DOHH2 (cell line): ENCODE data around the gene NUP210.

Experiments
- H3F3A ChIP-seq: fragments of 200-600 bp; sonication (generic), shearing (Covaris generic); 2 replicates; pipeline ENCODE4 v1.6.0; 2016; ENCODE audit warnings: antibody characterized with exemption, mild to moderate bottlenecking; ENCODE audit not compliant: control insufficient read depth, insufficient read depth
- H3K27ac ChIP-seq: fragments of 200-600 bp; sonication (generic); 2 replicates; pipeline ENCODE4 v1.5.1; 2014; ENCODE audit warnings: low read depth, mild to moderate bottlenecking, low read length, moderate library complexity
- H3K27me3 ChIP-seq: fragments of 200-600 bp; sonication (generic); 2 replicates; pipeline ENCODE4 v1.6.1; 2014; ENCODE audit warnings: mild to moderate bottlenecking, low read length, mixed read lengths; ENCODE audit not compliant: control insufficient read depth
- H3K36me3 ChIP-seq: fragments of 200-600 bp; sonication (generic); 2 replicates; pipeline ENCODE4 v1.6.1; 2014; ENCODE audit warnings: mild to moderate bottlenecking, low read length, moderate library complexity, mixed read lengths; ENCODE audit not compliant: control insufficient read depth
- H3K4me1 ChIP-seq: fragments of 200-600 bp; sonication (generic); 2 replicates; pipeline ENCODE4 v1.6.1; 2014; ENCODE audit warnings: mild to moderate bottlenecking, low read length, mixed read lengths; ENCODE audit not compliant: control insufficient read depth
- H3K4me2 ChIP-seq: fragments of 200-600 bp; sonication (generic); 2 replicates; pipeline ENCODE4 v1.6.0; 2014; ENCODE audit warnings: mild to moderate bottlenecking, low read length, moderate library complexity
- H3K4me3 ChIP-seq: fragments of 200-600 bp; sonication (generic); 2 replicates; pipeline ENCODE4 v1.5.1; 2014; ENCODE audit warnings: mild to moderate bottlenecking, low read length, mixed read lengths
- H3K79me2 ChIP-seq: fragments of 200-600 bp; sonication (generic); 2 replicates; pipeline ENCODE4 v1.6.1; 2014; ENCODE audit warnings: mild to moderate bottlenecking, low read length, mixed read lengths; ENCODE audit not compliant: control insufficient read depth
- H3K9me2 ChIP-seq: fragments of 200-600 bp; sonication (generic); replicated peaks from 2 replicates; pipeline ENCODE4 v1.6.1; 2014; ENCODE audit warnings: mild to moderate bottlenecking, low read length, mixed read lengths; ENCODE audit not compliant: control insufficient read depth
- H3K9me3 ChIP-seq: fragments of 200-600 bp; sonication (generic); 2 replicates; pipeline ENCODE4 v1.6.1; 2014; ENCODE audit warnings: antibody characterized with exemption, low read length, mixed read lengths; ENCODE audit not compliant: control insufficient read depth, insufficient read depth
- H4K20me1 ChIP-seq: fragments of 200-600 bp; sonication (generic); 2 replicates; pipeline ENCODE4 v1.6.0; 2014; ENCODE audit warnings: low read depth, mild to moderate bottlenecking, antibody characterized with exemption, low read length, moderate library complexity; ENCODE audit not compliant: control insufficient read depth, insufficient read depth
- EZH2phosphoT487 ChIP-seq: fragments of 200-600 bp; sonication (generic); IDR thresholded peaks from 2 replicates; pipeline ENCODE4 v1.6.1; 2017; ENCODE audit warnings: borderline replicate concordance, mild to moderate bottlenecking, antibody characterized with exemption, low read length, moderate library complexity, mixed read lengths
- TF ChIP-seq, protein P1 (sequence below): fragments of 200-600 bp; sonication (generic); IDR thresholded peaks from one replicate; pipeline ENCODE4 v1.5.1; 2014; ENCODE audit warnings: antibody characterized with exemption, mild to moderate bottlenecking, low read depth, low read length; ENCODE audit not compliant: poor library complexity, severe bottlenecking

Gene NUP210

GRCh38 chr3:13279532-13279910 is 140.6 kb downstream of the NUP210 start:
- Histone ChIP-seq H3K4me2 (no peak overlapping the region), H3K27me3 (peaks cover 8% of the 10 kb centered on the region), H3K4me1 (no peaks in the 10 kb centered on the region), H3K4me3 (no peak overlapping the region), H3K79me2 (no peaks in the 10 kb centered on the region), H3K36me3 (no peaks in the 10 kb centered on the region), H4K20me1 (no peaks in the 10 kb centered on the region), H3K27ac (no peak overlapping the region), H3F3A (no peaks in the 10 kb centered on the region), H3K9me2 (no peaks in the 10 kb centered on the region), H3K9me3 (peaks cover 7% of the 10 kb centered on the region; the same call in 1 of the 2 replicates)
- no peak for TF ChIP-seq EZH2phosphoT487
- TF ChIP-seq, protein P1, sequence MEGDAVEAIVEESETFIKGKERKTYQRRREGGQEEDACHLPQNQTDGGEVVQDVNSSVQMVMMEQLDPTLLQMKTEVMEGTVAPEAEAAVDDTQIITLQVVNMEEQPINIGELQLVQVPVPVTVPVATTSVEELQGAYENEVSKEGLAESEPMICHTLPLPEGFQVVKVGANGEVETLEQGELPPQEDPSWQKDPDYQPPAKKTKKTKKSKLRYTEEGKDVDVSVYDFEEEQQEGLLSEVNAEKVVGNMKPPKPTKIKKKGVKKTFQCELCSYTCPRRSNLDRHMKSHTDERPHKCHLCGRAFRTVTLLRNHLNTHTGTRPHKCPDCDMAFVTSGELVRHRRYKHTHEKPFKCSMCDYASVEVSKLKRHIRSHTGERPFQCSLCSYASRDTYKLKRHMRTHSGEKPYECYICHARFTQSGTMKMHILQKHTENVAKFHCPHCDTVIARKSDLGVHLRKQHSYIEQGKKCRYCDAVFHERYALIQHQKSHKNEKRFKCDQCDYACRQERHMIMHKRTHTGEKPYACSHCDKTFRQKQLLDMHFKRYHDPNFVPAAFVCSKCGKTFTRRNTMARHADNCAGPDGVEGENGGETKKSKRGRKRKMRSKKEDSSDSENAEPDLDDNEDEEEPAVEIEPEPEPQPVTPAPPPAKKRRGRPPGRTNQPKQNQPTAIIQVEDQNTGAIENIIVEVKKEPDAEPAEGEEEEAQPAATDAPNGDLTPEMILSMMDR = no peak

DNA sequence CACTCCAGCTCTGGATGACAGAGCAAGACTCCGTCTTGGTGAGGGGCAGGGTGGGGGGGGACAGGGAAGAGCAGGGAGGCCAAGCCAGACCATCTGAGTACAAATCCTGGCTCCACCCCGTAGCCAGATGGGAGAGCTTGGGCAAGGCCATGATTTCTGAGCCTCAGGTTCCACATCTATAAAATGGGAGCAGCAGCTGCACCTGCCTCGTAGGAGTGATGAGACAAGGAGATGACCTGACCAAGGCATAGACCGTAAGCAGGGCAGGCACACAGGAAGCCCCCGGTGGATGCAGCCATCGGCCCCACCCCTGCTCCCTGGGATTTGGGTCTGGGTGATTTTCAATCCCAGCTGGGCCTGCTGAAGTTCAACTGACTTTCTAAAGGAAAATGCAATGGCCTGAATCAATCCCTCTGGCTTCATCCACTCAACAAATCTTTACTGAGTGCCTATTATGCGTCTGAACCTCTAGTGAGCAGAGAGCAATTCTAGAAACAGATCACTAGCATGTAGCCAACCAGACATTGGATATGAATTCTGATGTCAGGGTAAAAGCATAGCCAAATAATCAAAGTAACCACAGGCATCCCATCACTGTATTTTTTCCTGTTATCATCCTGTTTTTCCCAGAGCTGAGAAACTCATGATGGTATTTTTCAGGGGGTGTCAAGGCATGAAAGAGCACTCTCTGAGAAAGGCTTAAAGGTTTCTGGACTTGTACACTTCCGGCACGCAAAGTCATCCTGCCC is 141.2 kb downstream of the NUP210 start:
- Histone ChIP-seq H3K27ac (no peak overlapping the region), H3K36me3 (no peaks in the 10 kb centered on the region), H4K20me1 (no peaks in the 10 kb centered on the region), H3K9me3 (peaks cover 3% of the 10 kb centered on the region; the same call in 1 of the 2 replicates), H3K4me3 (no peak overlapping the region), H3K9me2 (no peaks in the 10 kb centered on the region), H3K27me3 (peaks cover 9% of the 10 kb centered on the region), H3K4me1 (no peaks in the 10 kb centered on the region), H3F3A (no peaks in the 10 kb centered on the region), H3K79me2 (no peaks in the 10 kb centered on the region), H3K4me2 (no peak overlapping the region)
- TF ChIP-seq EZH2phosphoT487 = no peak
- TF ChIP-seq, protein P1 = no peak

GRCh38 chr3:13277860-13278531 is 142.1 kb downstream of the NUP210 start:
- H3K4me3 ChIP-seq = no peak overlapping the region
- H3K4me1 ChIP-seq = no peaks in the 10 kb centered on the region
- no peak overlapping the region for H3K4me2 ChIP-seq
- TF ChIP-seq, protein P1 = no peak
- no peak for TF ChIP-seq EZH2phosphoT487
- H4K20me1 ChIP-seq = no peaks in the 10 kb centered on the region
- H3K9me2 ChIP-seq = no peaks in the 10 kb centered on the region
- no peaks in the 10 kb centered on the region for H3F3A ChIP-seq
- H3K27ac ChIP-seq = no peak overlapping the region
- H3K27me3 ChIP-seq = peaks cover 17% of the 10 kb centered on the region
- no peaks in the 10 kb centered on the region for H3K36me3 ChIP-seq
- H3K9me3 ChIP-seq = no peaks in the 10 kb centered on the region
- no peaks in the 10 kb centered on the region for H3K79me2 ChIP-seq
